ENCODE measurements around the gene LHX4.

Gene LHX4

GRCh38 chr1:180233191-180234011, 3.3 kb downstream of the LHX4 start:
- DNase-seq (ENCODE audit: extremely low read depth, insufficient read length), result no peak
- no peaks in the 10 kb centered on the region for H3K36me3 ChIP-seq (ENCODE audit: control insufficient read depth, insufficient read depth, low read length)
- no peak overlapping the region for H3K4me3 ChIP-seq (replicated peaks; ENCODE audit: low read depth, low read length)
- TF ChIP-seq, protein P1, sequence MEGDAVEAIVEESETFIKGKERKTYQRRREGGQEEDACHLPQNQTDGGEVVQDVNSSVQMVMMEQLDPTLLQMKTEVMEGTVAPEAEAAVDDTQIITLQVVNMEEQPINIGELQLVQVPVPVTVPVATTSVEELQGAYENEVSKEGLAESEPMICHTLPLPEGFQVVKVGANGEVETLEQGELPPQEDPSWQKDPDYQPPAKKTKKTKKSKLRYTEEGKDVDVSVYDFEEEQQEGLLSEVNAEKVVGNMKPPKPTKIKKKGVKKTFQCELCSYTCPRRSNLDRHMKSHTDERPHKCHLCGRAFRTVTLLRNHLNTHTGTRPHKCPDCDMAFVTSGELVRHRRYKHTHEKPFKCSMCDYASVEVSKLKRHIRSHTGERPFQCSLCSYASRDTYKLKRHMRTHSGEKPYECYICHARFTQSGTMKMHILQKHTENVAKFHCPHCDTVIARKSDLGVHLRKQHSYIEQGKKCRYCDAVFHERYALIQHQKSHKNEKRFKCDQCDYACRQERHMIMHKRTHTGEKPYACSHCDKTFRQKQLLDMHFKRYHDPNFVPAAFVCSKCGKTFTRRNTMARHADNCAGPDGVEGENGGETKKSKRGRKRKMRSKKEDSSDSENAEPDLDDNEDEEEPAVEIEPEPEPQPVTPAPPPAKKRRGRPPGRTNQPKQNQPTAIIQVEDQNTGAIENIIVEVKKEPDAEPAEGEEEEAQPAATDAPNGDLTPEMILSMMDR (IDR thresholded peaks at IDR 0.05; ENCODE audit: insufficient read depth, low read length, poor library complexity, severe bottlenecking), result no peak
- H3K27me3 ChIP-seq (replicated peaks; ENCODE audit: control insufficient read depth, insufficient read depth, low read length), result peaks cover 8% of the 10 kb centered on the region

GRCh38 chr1:180234369-180235076, 4.5 kb downstream of the LHX4 start:
- DNase-seq (ENCODE audit: extremely low read depth, insufficient read length), result no peak
- TF ChIP-seq, protein P1 (IDR thresholded peaks at IDR 0.05; ENCODE audit: insufficient read depth, low read length, poor library complexity, severe bottlenecking), result no peak
- Histone ChIP-seq H3K27me3 (replicated peaks; ENCODE audit: control insufficient read depth, insufficient read depth, low read length) (peaks cover 8% of the 10 kb centered on the region), H3K4me3 (replicated peaks; ENCODE audit: low read depth, low read length) (no peak overlapping the region), H3K36me3 (ENCODE audit: control insufficient read depth, insufficient read depth, low read length) (no peaks in the 10 kb centered on the region)

DNA sequence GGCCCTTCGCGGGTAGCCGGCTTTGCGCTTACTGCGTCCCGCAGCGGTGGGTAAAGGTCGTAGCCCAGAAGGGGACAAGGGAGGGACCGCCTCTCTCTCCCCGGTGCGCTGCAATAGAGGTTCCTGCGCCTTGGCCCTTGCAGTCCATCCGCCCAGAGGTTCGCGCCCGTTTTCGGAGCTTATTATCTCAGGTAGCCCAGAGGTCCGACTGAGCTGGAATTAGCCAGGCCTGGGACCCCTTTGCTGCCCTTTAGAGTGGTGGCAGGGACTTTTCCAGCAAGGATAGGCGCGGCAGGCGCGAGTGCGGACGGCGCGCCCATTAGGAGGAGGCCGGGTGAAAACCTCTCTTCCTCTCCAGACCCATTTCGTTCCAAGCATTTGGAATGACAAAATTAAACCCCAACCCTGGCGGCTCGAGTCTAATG, 5.0 kb downstream of the LHX4 start:
- no peak for DNase-seq (ENCODE audit: extremely low read depth, insufficient read length)
- Histone ChIP-seq H3K4me3 (replicated peaks; ENCODE audit: low read depth, low read length) (no peak overlapping the region), H3K36me3 (ENCODE audit: control insufficient read depth, insufficient read depth, low read length) (no peaks in the 10 kb centered on the region), H3K27me3 (replicated peaks; ENCODE audit: control insufficient read depth, insufficient read depth, low read length) (peaks cover 8% of the 10 kb centered on the region)
- TF ChIP-seq, protein P1 (IDR thresholded peaks at IDR 0.05; ENCODE audit: insufficient read depth, low read length, poor library complexity, severe bottlenecking), result no peak

- Histone ChIP-seq H3K36me3 (ENCODE audit: control insufficient read depth, insufficient read depth, low read length) (no peaks in the 10 kb centered on the region), H3K4me3 (replicated peaks; ENCODE audit: low read depth, low read length) (no peak overlapping the region), H3K27me3 (replicated peaks; ENCODE audit: control insufficient read depth, insufficient read depth, low read length) (peaks cover 8% of the 10 kb centered on the region)
- TF ChIP-seq, protein P1 (IDR thresholded peaks at IDR 0.05; ENCODE audit: insufficient read depth, low read length, poor library complexity, severe bottlenecking), result no peak
- DNase-seq (ENCODE audit: extremely low read depth, insufficient read length), result no peak
Measured at GRCh38 chr1:180235502-180236239, 5.6 kb downstream of the LHX4 start.

GRCh38 chr1:180236698-180237509, 6.8 kb downstream of the LHX4 start:
- TF ChIP-seq, protein P1 (IDR thresholded peaks at IDR 0.05; ENCODE audit: insufficient read depth, low read length, poor library complexity, severe bottlenecking), result no peak
- DNase-seq (ENCODE audit: extremely low read depth, insufficient read length), result no peak
- Histone ChIP-seq H3K4me3 (replicated peaks; ENCODE audit: low read depth, low read length) (no peak overlapping the region), H3K27me3 (replicated peaks; ENCODE audit: control insufficient read depth, insufficient read depth, low read length) (peaks cover 8% of the 10 kb centered on the region), H3K36me3 (ENCODE audit: control insufficient read depth, insufficient read depth, low read length) (no peaks in the 10 kb centered on the region)

All from GM06990 (cell line).